ENCODE data around the gene PARVG. TPM values are rescaled to one million over a fixed set of nuclear protein-coding genes. Genes with fewer than 3 reads are reported as not detected.
A peak's percentile ranks its signal among the peaks of the same experiment; 100 is the strongest.

PARVG gene
- total RNA-seq, 3 donors from 2014 or later, result 5.8 to 9.7 (median 8.1) TPM

GRCh38 chr22:44188316-44188715 lies 7.6 kb downstream of the PARVG start:
- no peak for ATAC-seq
- intact Hi-C loops (cut with DNase I, micrococcal nuclease), result no loop called here
- H3K9me3 ChIP-seq, result no peaks in the 10 kb centered on the region
- H3K4me1 ChIP-seq (ENCODE audit: low read depth), result no peaks in the 10 kb centered on the region
- no peak overlapping the region for H3K4me3 ChIP-seq
- no peaks in the 10 kb centered on the region for H3K36me3 ChIP-seq (ENCODE audit: low read depth)
- no peak for DNase-seq
- TF ChIP-seq CTCF (IDR thresholded peaks at IDR 0.05), result no peak

GRCh38 chr22:44188986-44189630 lies 8.4 kb downstream of the PARVG start:
- Histone ChIP-seq H3K36me3 (ENCODE audit: low read depth) (no peaks in the 10 kb centered on the region), H3K4me1 (ENCODE audit: low read depth) (no peaks in the 10 kb centered on the region), H3K4me3 (no peak overlapping the region), H3K9me3 (no peaks in the 10 kb centered on the region)
- no peak for ATAC-seq
- DNase-seq, result peak in 1 of 3 donors; percentile 49
- TF ChIP-seq CTCF (IDR thresholded peaks at IDR 0.05), result no peak
- intact Hi-C loops (cut with DNase I, micrococcal nuclease), result no loop called here

- DNase-seq, result peak in 1 of 3 donors; percentile 37
- Histone ChIP-seq H3K4me3 (no peak overlapping the region), H3K36me3 (ENCODE audit: low read depth) (no peaks in the 10 kb centered on the region), H3K4me1 (ENCODE audit: low read depth) (no peaks in the 10 kb centered on the region), H3K9me3 (no peaks in the 10 kb centered on the region)
- intact Hi-C loops (cut with DNase I, micrococcal nuclease), result no loop called here
- no peak for TF ChIP-seq CTCF (IDR thresholded peaks at IDR 0.05)
- ATAC-seq, result no peak
Measured at GRCh38 chr22:44190381-44190976, 9.8 kb downstream of the PARVG start.

GRCh38 chr22:44191036-44191454 lies 10.3 kb downstream of the PARVG start:
- intact Hi-C loops (cut with DNase I, micrococcal nuclease), result no loop called here
- no peaks in the 10 kb centered on the region for H3K9me3 ChIP-seq
- H3K4me3 ChIP-seq, result no peak overlapping the region
- no peaks in the 10 kb centered on the region for H3K4me1 ChIP-seq (ENCODE audit: low read depth)
- ATAC-seq, result no peak
- H3K36me3 ChIP-seq (ENCODE audit: low read depth), result no peaks in the 10 kb centered on the region
- DNase-seq, result peak in 1 of 3 donors; percentile 32
- no peak for TF ChIP-seq CTCF (IDR thresholded peaks at IDR 0.05)

- no peaks in the 10 kb centered on the region for H3K9me3 ChIP-seq
- H3K36me3 ChIP-seq (ENCODE audit: low read depth), result no peaks in the 10 kb centered on the region
- no peak overlapping the region for H3K4me3 ChIP-seq
- ATAC-seq, result peak; percentile 52
- intact Hi-C loops (cut with DNase I, micrococcal nuclease), result no loop called here
- no peaks in the 10 kb centered on the region for H3K4me1 ChIP-seq (ENCODE audit: low read depth)
- DNase-seq, result peak in 2 of 3 donors; percentile 13 to 56
- no peak for TF ChIP-seq CTCF (IDR thresholded peaks at IDR 0.05)
Measured at GRCh38 chr22:44192098-44192815, 11.5 kb downstream of the PARVG start.
